T-cell (primary cell): Measurements from ENCODE around the gene CLIC5. TPM values are rescaled to one million over a fixed set of nuclear protein-coding genes. Genes with fewer than 3 reads are reported as not detected.
"Not testable (repeated sequence)": the region's sequence is repeated elsewhere in the genome, so short reads cannot be mapped to it uniquely, and the experiment has no call there.

Experiments
- ATAC-seq, 4 experiments: fragments of 200-7000 bp in 3 of 4; fragments of 150-1000 bp in 1 of 4; cut with Tn5 transposase; replicated peaks in 1 of 4; 1 replicate in 3 of 4; 2 replicates in 1 of 4; pipeline ENCODE4 v1.10.0; 2021; ENCODE audit warnings: moderate library complexity in 3 of 4, mild to moderate bottlenecking in 2 of 4, moderate number of reproducible peaks in 1 of 4
- CTCF ChIA-PET, 2 donors: fragments of 300-600 bp; sonication (Branson Sonifier 250); formaldehyde crosslinking; loops; one replicate each; lab custom pipeline; 2022; ENCODE audit warnings: antibody characterized with exemption in 2 of 2; lab: Charles Lee
- POLR2A ChIA-PET, 2 donors: fragments of 300-600 bp; sonication (Branson Sonifier 250); formaldehyde crosslinking; loops; one replicate each; lab custom pipeline; 2022; ENCODE audit warnings: antibody characterized with exemption in 2 of 2; lab: Charles Lee
- DNase-seq, 35 experiments: peaks; one replicate each; pipeline versions ENCODE4 v3.0.0 to v3.0.0-alpha.2; 2013 to 2023
- H3K27ac ChIP-seq: one replicate; pipeline ENCODE4 v1.5.1; 2013; ENCODE audit warnings: low read length
- H3K27me3 ChIP-seq, 2 experiments: replicated peaks in 1 of 2; 1 replicate in 1 of 2; 2 replicates in 1 of 2; pipeline versions ENCODE4 v1.6.1 to v1.7.0; 2013; ENCODE audit warnings: low read length in 1 of 2, mixed read lengths in 1 of 2; ENCODE audit not compliant: control insufficient read depth in 2 of 2, insufficient read depth in 2 of 2; ENCODE audit errors: extremely low read depth in 1 of 2
- H3K36me3 ChIP-seq, 2 donors: 1 replicate in 1 of 2; 2 replicates in 1 of 2; pipeline versions ENCODE4 v1.6.1 to v1.7.0; 2013; ENCODE audit warnings: low read length in 1 of 2; ENCODE audit not compliant: control insufficient read depth in 2 of 2, insufficient read depth in 1 of 2; ENCODE audit errors: extremely low read depth in 1 of 2
- H3K4me1 ChIP-seq, 2 experiments: 1 replicate in 1 of 2; 2 replicates in 1 of 2; pipeline versions ENCODE4 v1.6.1 to v1.7.0; 2013; ENCODE audit warnings: low read length in 2 of 2, mixed read lengths in 1 of 2; ENCODE audit not compliant: insufficient read depth in 2 of 2, control insufficient read depth in 1 of 2; ENCODE audit errors: extremely low read depth in 1 of 2
- H3K4me3 ChIP-seq, 2 donors: 1 replicate in 1 of 2; 2 replicates in 1 of 2; pipeline versions ENCODE4 v1.5.1 to v1.7.0; 2013; ENCODE audit warnings: mild to moderate bottlenecking in 2 of 2, low read length in 1 of 2, moderate library complexity in 1 of 2; ENCODE audit not compliant: control insufficient read depth in 1 of 2; ENCODE audit errors: extremely low read depth in 1 of 2
- H3K9me3 ChIP-seq: 2 replicates; pipeline ENCODE4 v1.7.0; 2013
- H3K27ac Mint-ChIP-seq, 2 donors: one replicate each; pipeline ENCODE4 v1.8.0; 2020 to 2021; ENCODE audit warnings: mild to moderate bottlenecking in 2 of 2, mixed read lengths in 2 of 2
- H3K27me3 Mint-ChIP-seq, 2 donors: one replicate each; pipeline ENCODE4 v1.8.0; 2021 to 2022; ENCODE audit warnings: mixed read lengths in 2 of 2
- H3K36me3 Mint-ChIP-seq: one replicate; pipeline ENCODE4 v1.8.0; 2021; ENCODE audit warnings: mixed read lengths
- H3K4me1 Mint-ChIP-seq, 3 donors: one replicate each; pipeline ENCODE4 v1.8.0; 2020 to 2022; ENCODE audit warnings: mixed read lengths in 3 of 3, mild to moderate bottlenecking in 1 of 3
- H3K4me3 Mint-ChIP-seq, 3 donors: one replicate each; pipeline ENCODE4 v1.8.0; 2020 to 2022; ENCODE audit warnings: mild to moderate bottlenecking in 3 of 3, mixed read lengths in 3 of 3, moderate library complexity in 3 of 3
- H3K9me3 Mint-ChIP-seq, 3 donors: one replicate each; pipeline ENCODE4 v1.8.0; 2020 to 2022; ENCODE audit warnings: mixed read lengths in 3 of 3
- WGBS: methylation state at CpG from one replicate; pipeline ENCODE4 v1.1.5; 2013; ENCODE audit warnings: missing lambda C conversion rate; ENCODE audit not compliant: insufficient coverage; 5-methylcytosine and 5-hydroxymethylcytosine counted together
- total RNA-seq, 35 experiments: library from RNA in 6 of 35; stranded (reverse) in 6 of 35; fragments of 120-200 nt in 1 of 35; gene quantifications; one replicate each; pipeline versions ENCODE4 v1.2.1 to v1.2.4 and lab custom pipeline; 2013 to 2026

Gene CLIC5
- total RNA-seq, 5 donors from 2014 or later (not counting 1 experiment from before 2014, with no cell fraction given), result 3.8 to 17.8 (median 7.1) TPM

- POLR2A ChIA-PET, result no interaction called here
- Histone ChIP-seq H3K4me3 (no peak overlapping the region), H3K36me3 (no peaks in the 10 kb centered on the region), H3K27ac (no peak overlapping the region), H3K27me3 (no peaks in the 10 kb centered on the region), H3K9me3 (no peaks in the 10 kb centered on the region), H3K4me1 (no peaks in the 10 kb centered on the region)
- DNase-seq (no peak), ATAC-seq (no peak)
- H3K36me3 Mint-ChIP-seq, result no peaks in the 10 kb centered on the region
- no peak overlapping the region for H3K27ac Mint-ChIP-seq
- 96% methylated on average over 3 of the region's 9 CpGs for WGBS
- H3K9me3 Mint-ChIP-seq, result no peaks in the 10 kb centered on the region
- no peak overlapping the region for H3K4me3 Mint-ChIP-seq
- CTCF ChIA-PET, result interaction anchor here (0.6 to 0.8 kb wide), 3 partner anchors 482 to 1268 kb away, joined by 3 to 7 read pairs (median 3); no protein-coding TSS in a partner anchor
- H3K4me1 Mint-ChIP-seq, result peaks cover 0 to 13% (median 6%) of the 10 kb centered on the region in 3 donors
- H3K27me3 Mint-ChIP-seq, result no peaks in the 10 kb centered on the region
Measured at GRCh38 chr6:45927421-45928320, 88.0 kb downstream of the CLIC5 start.

- H3K4me3 Mint-ChIP-seq, ATAC-seq, H3K36me3 Mint-ChIP-seq, H3K4me3 ChIP-seq, H3K27ac ChIP-seq, H3K27ac Mint-ChIP-seq, H3K36me3 ChIP-seq, H3K4me1 ChIP-seq, H3K9me3 ChIP-seq, H3K27me3 Mint-ChIP-seq, H3K27me3 ChIP-seq, H3K9me3 Mint-ChIP-seq, DNase-seq: not testable (repeated sequence)
- ChIA-PET POLR2A (interaction anchor here in 1 of 2 donors (0.7 kb wide), 1 partner anchor 201 kb away, joined by 4 read pairs; no protein-coding TSS in a partner anchor), CTCF (interaction anchor here in 1 of 2 donors (0.7 kb wide), 1 partner anchor 8 kb away, joined by 6 read pairs; no protein-coding TSS in a partner anchor)
- H3K4me1 Mint-ChIP-seq, result peaks cover 0 to 15% (median 8%) of the 10 kb centered on the region in 3 donors
- WGBS, result no CpG with 5 or more reads among the region's 8 CpGs
Measured at GRCh38 chr6:45926423-45926822, 89.2 kb downstream of the CLIC5 start.

GRCh38 chr6:45924763-45925342, 90.8 kb downstream of the CLIC5 start:
- H3K9me3 Mint-ChIP-seq, result no peaks in the 10 kb centered on the region
- DNase-seq (no peak), ATAC-seq (no peak)
- no CpG with 5 or more reads among the region's 6 CpGs for WGBS
- ChIA-PET CTCF (interaction anchor here (0.6 to 5.2 kb wide), 4 partner anchors 11 to 1268 kb away, joined by 3 to 39 read pairs (median 4); no protein-coding TSS in a partner anchor), POLR2A (interaction anchor here in 1 of 2 donors (0.7 kb wide), 1 partner anchor 1133 kb away, joined by 3 read pairs; no protein-coding TSS in a partner anchor)
- Histone ChIP-seq H3K27ac (no peak overlapping the region), H3K9me3 (no peaks in the 10 kb centered on the region), H3K4me3 (no peak overlapping the region), H3K4me1 (no peaks in the 10 kb centered on the region), H3K36me3 (no peaks in the 10 kb centered on the region), H3K27me3 (no peaks in the 10 kb centered on the region)
- H3K36me3 Mint-ChIP-seq, result peaks cover 3% of the 10 kb centered on the region
- peaks cover 0 to 11% (median 8%) of the 10 kb centered on the region in 3 donors for H3K4me1 Mint-ChIP-seq
- H3K4me3 Mint-ChIP-seq, result no peak overlapping the region
- no peaks in the 10 kb centered on the region for H3K27me3 Mint-ChIP-seq
- H3K27ac Mint-ChIP-seq, result no peak overlapping the region

- no peak overlapping the region for H3K4me3 Mint-ChIP-seq
- Histone ChIP-seq H3K36me3 (no peaks in the 10 kb centered on the region), H3K27ac (no peak overlapping the region), H3K9me3 (no peaks in the 10 kb centered on the region), H3K27me3 (no peaks in the 10 kb centered on the region), H3K4me3 (no peak overlapping the region), H3K4me1 (no peaks in the 10 kb centered on the region)
- DNase-seq (no peak), ATAC-seq (no peak)
- no peak overlapping the region for H3K27ac Mint-ChIP-seq
- ChIA-PET POLR2A (no interaction called here), CTCF (interaction anchor here in 1 of 2 donors (0.5 to 5.2 kb wide), 3 partner anchors 479 to 1448 kb away, joined by 3 to 39 read pairs (median 4); no protein-coding TSS in a partner anchor)
- H3K9me3 Mint-ChIP-seq, result no peaks in the 10 kb centered on the region
- peaks cover 5% of the 10 kb centered on the region for H3K36me3 Mint-ChIP-seq
- H3K4me1 Mint-ChIP-seq, result peaks cover 0 to 11% (median 8%) of the 10 kb centered on the region in 3 donors
- 21% methylated on average over 2 of the region's 5 CpGs for WGBS
- H3K27me3 Mint-ChIP-seq, result no peaks in the 10 kb centered on the region
Measured at GRCh38 chr6:45923831-45924391, 91.7 kb downstream of the CLIC5 start.

- H3K4me1 Mint-ChIP-seq, result peaks cover 0 to 11% (median 8%) of the 10 kb centered on the region in 3 donors
- no peak overlapping the region for H3K4me3 ChIP-seq
- ATAC-seq (peak in 2 of 4 experiments; percentile 56 to 60), DNase-seq (peak in 31 of 35 experiments; percentile 14 to 66 (median 37))
- H3K36me3 ChIP-seq, result no peaks in the 10 kb centered on the region
- no peaks in the 10 kb centered on the region for H3K27me3 Mint-ChIP-seq
- H3K9me3 ChIP-seq, result no peaks in the 10 kb centered on the region
- ChIA-PET POLR2A (no interaction called here), CTCF (interaction anchor here (0.5 to 5.2 kb wide), 18 partner anchors 8 to 1452 kb away, joined by 3 to 39 read pairs (median 3); no protein-coding TSS in a partner anchor)
- H3K27ac ChIP-seq, result no peak overlapping the region
- H3K27me3 ChIP-seq, result no peaks in the 10 kb centered on the region
- H3K4me3 Mint-ChIP-seq, result no peak overlapping the region
- 42% methylated on average over 6 of the region's 11 CpGs for WGBS
- peak overlapping the region in 1 of 2 donors; percentile 7 for H3K27ac Mint-ChIP-seq
- H3K4me1 ChIP-seq, result no peaks in the 10 kb centered on the region
- no peaks in the 10 kb centered on the region for H3K9me3 Mint-ChIP-seq
- peaks cover 11% of the 10 kb centered on the region for H3K36me3 Mint-ChIP-seq
Measured at GRCh38 chr6:45922728-45923351, 92.8 kb downstream of the CLIC5 start.
